Keratinocyte (primary cell): ENCODE measurements around the gene NUSAP1. TPM values are rescaled to one million over a fixed set of nuclear protein-coding genes. Genes with fewer than 3 reads are reported as not detected.
A peak's percentile ranks its signal among the peaks of the same experiment; 100 is the strongest.

ENCODE experiments used
- DNase-seq: peaks from one replicate; pipeline ENCODE4 v3.0.0-alpha.2; 2011; ENCODE audit warnings: low read depth, missing footprints, low spot score
- FAIRE-seq: peaks from 2 replicates; lab custom pipeline; 2011; peaks lifted over from hg19 to GRCh38; lab: Jason Lieb, UNC
- H2AFZ ChIP-seq: 2 replicates; pipeline ENCODE4 v1.6.0; 2012; ENCODE audit warnings: low read length, control low read depth, inconsistent platforms; ENCODE audit not compliant: control insufficient read depth
- H3K27ac ChIP-seq: 2 replicates; pipeline ENCODE4 v1.5.1; 2011; ENCODE audit warnings: low read length; ENCODE audit not compliant: control insufficient read depth, insufficient read depth
- H3K27me3 ChIP-seq: 3 replicates; pipeline ENCODE4 v1.6.0; 2011; ENCODE audit warnings: low read length; ENCODE audit not compliant: control insufficient read depth, insufficient read depth; ENCODE audit errors: extremely low read depth
- H3K36me3 ChIP-seq, 2 experiments: 2 replicates in 1 of 2; 3 replicates in 1 of 2; pipeline ENCODE4 v1.5.1; 2011; ENCODE audit warnings: low read length in 2 of 2, mild to moderate bottlenecking in 1 of 2; ENCODE audit not compliant: control insufficient read depth in 2 of 2, insufficient read depth in 2 of 2; ENCODE audit errors: extremely low read depth in 1 of 2
- H3K4me1 ChIP-seq: 3 replicates; pipeline ENCODE4 v1.5.1; 2011; ENCODE audit warnings: low read length; ENCODE audit not compliant: control insufficient read depth, insufficient read depth; ENCODE audit errors: extremely low read depth
- H3K4me2 ChIP-seq: 3 replicates; pipeline ENCODE4 v1.6.0; 2011; ENCODE audit warnings: low read depth, low read length; ENCODE audit not compliant: control insufficient read depth, insufficient read depth; ENCODE audit errors: extremely low read depth
- H3K4me3 ChIP-seq, 3 experiments: fragments of 200-600 bp in 1 of 3; sonication (generic) in 1 of 3; 2 replicates in 2 of 3; 3 replicates in 1 of 3; pipeline ENCODE4 v1.5.1; 2011 to 2016; ENCODE audit warnings: low read length in 3 of 3, mild to moderate bottlenecking in 3 of 3, control low read depth in 2 of 3, inconsistent platforms in 1 of 3, low read depth in 1 of 3, mixed read lengths in 1 of 3, mixed run types in 1 of 3, moderate library complexity in 1 of 3; ENCODE audit not compliant: control insufficient read depth in 2 of 3, insufficient read depth in 2 of 3; ENCODE audit errors: extremely low read depth in 1 of 3
- H3K79me2 ChIP-seq: 2 replicates; pipeline ENCODE4 v1.6.0; 2012; ENCODE audit warnings: low read length; ENCODE audit not compliant: control insufficient read depth, insufficient read depth
- H3K9ac ChIP-seq: 3 replicates; pipeline ENCODE4 v1.6.0; 2011; ENCODE audit warnings: low read length; ENCODE audit not compliant: control insufficient read depth, insufficient read depth; ENCODE audit errors: extremely low read depth
- H3K9me1 ChIP-seq: 3 replicates; pipeline ENCODE4 v1.6.0; 2011; ENCODE audit warnings: low read length; ENCODE audit not compliant: control insufficient read depth, insufficient read depth; ENCODE audit errors: extremely low read depth
- H3K9me3 ChIP-seq: 2 replicates; pipeline ENCODE4 v1.5.1; 2012; ENCODE audit warnings: low read depth, low read length; ENCODE audit not compliant: control insufficient read depth
- H4K20me1 ChIP-seq: 3 replicates; pipeline ENCODE4 v1.6.0; 2011; ENCODE audit warnings: low read length; ENCODE audit not compliant: control insufficient read depth, insufficient read depth; ENCODE audit errors: extremely low read depth
- EZH2 ChIP-seq: IDR thresholded peaks from one replicate; pipeline ENCODE4 v1.6.1; 2012; ENCODE audit warnings: inconsistent platforms, mild to moderate bottlenecking, low read length, moderate library complexity
- dilution Hi-C: fragments of 300-500 bp; cut with MboI; formaldehyde crosslinking; loops from one replicate; pipeline ENCODE4 v1.7.0; 2020; ENCODE audit warnings: low sequenced_read_pairs; ENCODE audit not compliant: extremely low pct_ligation_motif_present
- polyA plus RNA-seq, 5 experiments: library from polyadenylated mRNA; depleted of rRNA in 3 of 5; stranded (reverse) in 3 of 5; stranded (forward) in 1 of 5; unstranded in 1 of 5; fragments of >200 nt; gene quantifications; 1 replicate in 1 of 5; 2 replicates in 3 of 5; 3 replicates in 1 of 5; pipeline versions ENCODE4 v1.2.1 to v1.2.3, GENCODE V29; 2011 to 2012; ENCODE audit warnings: missing spikeins in 2 of 5, low read depth in 1 of 5, low replicate concordance in 1 of 5
- TF ChIP-seq, protein P1 (sequence below), 3 experiments: IDR thresholded peaks in 1 of 3; conservative IDR thresholded peaks in 1 of 3; optimal IDR thresholded peaks in 1 of 3; 2 replicates in 2 of 3; 3 replicates in 1 of 3; pipeline versions ENCODE3 to v1.5.1; 2011; ENCODE audit warnings: low read length in 3 of 3, mild to moderate bottlenecking in 3 of 3, moderate library complexity in 2 of 3, control low read depth in 1 of 3, inconsistent platforms in 1 of 3; ENCODE audit not compliant: insufficient read depth in 2 of 3; ENCODE audit errors: extremely low read depth in 1 of 3

NUSAP1 gene
- polyA plus RNA-seq, 1 donor (not counting 4 experiments of a cell fraction or from before 2014, with no cell fraction given) = 39.5 TPM

- Histone ChIP-seq H3K27ac (peak overlapping the region; percentile 80), H2AFZ (peak overlapping the region; percentile 100), H3K36me3 (no peaks in the 10 kb centered on the region), H3K9me1 (no peaks in the 10 kb centered on the region), H3K27me3 (no peaks in the 10 kb centered on the region), H3K9me3 (no peaks in the 10 kb centered on the region), H3K79me2 (peaks cover 31% of the 10 kb centered on the region), H3K4me2 (peak overlapping the region; percentile 93), H4K20me1 (no peaks in the 10 kb centered on the region), H3K4me3 (peak overlapping the region; percentile 77 to 95 (median 94)), H3K9ac (peak overlapping the region; percentile 92), H3K4me1 (peaks cover 18% of the 10 kb centered on the region)
- TF ChIP-seq, protein P1, sequence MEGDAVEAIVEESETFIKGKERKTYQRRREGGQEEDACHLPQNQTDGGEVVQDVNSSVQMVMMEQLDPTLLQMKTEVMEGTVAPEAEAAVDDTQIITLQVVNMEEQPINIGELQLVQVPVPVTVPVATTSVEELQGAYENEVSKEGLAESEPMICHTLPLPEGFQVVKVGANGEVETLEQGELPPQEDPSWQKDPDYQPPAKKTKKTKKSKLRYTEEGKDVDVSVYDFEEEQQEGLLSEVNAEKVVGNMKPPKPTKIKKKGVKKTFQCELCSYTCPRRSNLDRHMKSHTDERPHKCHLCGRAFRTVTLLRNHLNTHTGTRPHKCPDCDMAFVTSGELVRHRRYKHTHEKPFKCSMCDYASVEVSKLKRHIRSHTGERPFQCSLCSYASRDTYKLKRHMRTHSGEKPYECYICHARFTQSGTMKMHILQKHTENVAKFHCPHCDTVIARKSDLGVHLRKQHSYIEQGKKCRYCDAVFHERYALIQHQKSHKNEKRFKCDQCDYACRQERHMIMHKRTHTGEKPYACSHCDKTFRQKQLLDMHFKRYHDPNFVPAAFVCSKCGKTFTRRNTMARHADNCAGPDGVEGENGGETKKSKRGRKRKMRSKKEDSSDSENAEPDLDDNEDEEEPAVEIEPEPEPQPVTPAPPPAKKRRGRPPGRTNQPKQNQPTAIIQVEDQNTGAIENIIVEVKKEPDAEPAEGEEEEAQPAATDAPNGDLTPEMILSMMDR (optimal IDR thresholded peaks at IDR 0.05 in 1 of 3, IDR thresholded peaks at IDR 0.05 in 1 of 3, conservative IDR thresholded peaks at IDR 0.05 in 1 of 3; ENCODE audit: extremely low read depth in 1 of 3, insufficient read depth in 2 of 3, low read length in 3 of 3) = peak in 2 of 3 experiments; percentile 63 to 75
- TF ChIP-seq EZH2 = no peak
- DNase-seq (no peak), FAIRE-seq (no peak)
- dilution Hi-C loops = no loop called here
Measured at GRCh38 chr15:41331833-41332193, 868 bp upstream of the NUSAP1 start.

- Histone ChIP-seq H3K27ac (peak overlapping the region; percentile 64), H3K9ac (peak overlapping the region; percentile 92), H3K9me3 (no peaks in the 10 kb centered on the region), H3K79me2 (peaks cover 41% of the 10 kb centered on the region), H3K9me1 (no peaks in the 10 kb centered on the region), H2AFZ (peak overlapping the region; percentile 84), H3K4me3 (peak overlapping the region; percentile 56 to 87 (median 77)), H4K20me1 (no peaks in the 10 kb centered on the region), H3K4me1 (peaks cover 26% of the 10 kb centered on the region), H3K36me3 (no peaks in the 10 kb centered on the region), H3K4me2 (peak overlapping the region; percentile 83), H3K27me3 (no peaks in the 10 kb centered on the region)
- FAIRE-seq (no peak), DNase-seq (no peak)
- TF ChIP-seq, protein P1 (optimal IDR thresholded peaks at IDR 0.05 in 1 of 3, IDR thresholded peaks at IDR 0.05 in 1 of 3, conservative IDR thresholded peaks at IDR 0.05 in 1 of 3; ENCODE audit: extremely low read depth in 1 of 3, insufficient read depth in 2 of 3, low read length in 3 of 3) = no peak
- no peak for TF ChIP-seq EZH2
- dilution Hi-C loops = no loop called here
Measured at GRCh38 chr15:41333026-41333562, 413 bp downstream of the NUSAP1 start.
